NCI-H1105 (cell line): ENCODE data around the gene MRPS9.

Experiments used
- DNase-seq: peaks from one replicate; lab custom pipeline; 2025; lab: John Stamatoyannopoulos, UW

Gene MRPS9

GRCh38 chr2:105037572-105038382 is at the start of gene MRPS9:
Gene MRPS9, plus strand, starts transcription at chr2:105038069. Its CDS starts 24 bp downstream, at chr2:105038093.
- DNase-seq: peak; percentile 95

DNA sequence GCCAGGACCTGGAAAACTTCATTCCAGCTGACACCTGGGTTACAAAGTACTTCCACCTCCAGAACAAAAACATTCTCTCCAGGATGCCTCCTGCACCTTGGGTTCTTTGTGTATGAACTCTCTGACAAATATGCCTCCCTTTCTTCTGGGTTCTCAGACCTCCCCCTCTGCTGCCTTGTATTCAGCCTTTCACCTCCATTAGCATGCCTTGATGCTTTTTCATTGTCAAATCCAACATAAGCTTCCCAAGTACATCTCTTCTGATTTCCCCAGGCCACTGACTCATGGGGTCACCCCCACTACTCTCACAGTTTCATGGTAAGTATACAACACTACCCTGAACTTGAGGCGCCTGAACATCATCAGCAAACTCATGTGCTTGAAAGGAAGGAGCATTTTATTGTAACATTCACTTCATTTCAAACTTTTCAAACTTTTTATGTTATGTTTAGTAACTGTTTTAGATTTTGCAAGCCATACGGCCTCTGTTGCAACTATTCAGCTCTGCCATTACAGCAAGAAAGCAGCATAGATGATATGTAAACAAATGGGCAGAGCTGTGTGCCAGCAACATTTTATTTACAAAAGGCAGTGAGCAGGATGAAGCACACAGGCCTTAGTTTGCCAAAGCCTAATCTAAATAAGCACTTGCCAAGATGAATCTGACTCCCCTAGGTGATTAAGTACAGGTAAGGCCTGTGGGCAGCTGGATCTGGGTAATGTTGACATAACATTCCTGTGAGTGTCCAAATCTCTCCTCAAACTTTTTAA is 32.5 kb upstream of the MRPS9 start:
- peak; percentile 2 for DNase-seq

GRCh38 chr2:105007367-105007766 is 30.5 kb upstream of the MRPS9 start:
- DNase-seq: no peak

GRCh38 chr2:105032476-105032875 is 5.4 kb upstream of the MRPS9 start:
- no peak for DNase-seq

DNA sequence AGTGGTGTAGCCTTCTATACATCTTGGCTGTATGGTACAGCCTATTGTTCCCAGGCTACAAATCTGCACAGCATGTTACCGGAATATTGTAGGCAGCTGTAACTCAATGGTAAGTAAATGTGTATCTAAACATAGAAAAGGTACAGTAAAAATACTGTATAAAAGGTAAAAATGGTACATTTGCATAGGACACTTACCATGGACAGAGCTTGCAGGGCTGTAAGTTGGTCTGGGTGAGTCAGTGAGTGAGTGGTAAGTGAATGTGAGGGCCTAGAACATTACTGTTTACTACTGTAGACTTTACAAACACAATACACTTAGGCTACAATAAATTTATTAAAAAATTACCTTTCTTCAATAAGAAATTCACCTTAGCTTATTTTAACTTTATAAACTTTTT is 3.7 kb upstream of the MRPS9 start:
- no peak for DNase-seq

- DNase-seq: no peak
These were observed 653 bp downstream of the MRPS9 start for GRCh38 chr2:105038383-105039061.

GRCh38 chr2:105039559-105039958 is 1.7 kb downstream of the MRPS9 start:
- DNase-seq: no peak

DNA sequence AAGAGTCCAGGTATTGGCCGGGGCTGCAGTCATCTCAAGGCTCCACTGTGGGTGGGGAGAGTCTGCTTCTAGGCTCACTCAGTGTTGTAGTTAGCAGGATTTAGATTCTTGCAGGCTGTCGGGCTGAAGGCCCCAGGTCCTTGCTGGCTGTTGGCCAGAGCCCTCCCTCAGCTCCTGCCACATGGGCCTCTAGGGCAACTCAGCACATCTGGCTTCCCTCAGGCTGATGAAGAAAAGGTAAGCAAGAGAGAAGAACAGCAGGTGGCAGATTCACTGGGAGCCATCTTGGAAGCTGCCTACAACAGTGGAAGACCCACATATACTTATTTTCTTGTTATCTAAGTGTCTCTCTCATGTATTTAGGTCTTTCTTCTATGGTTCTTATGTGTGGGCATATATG is 4.3 kb downstream of the MRPS9 start:
- no peak for DNase-seq

DNA sequence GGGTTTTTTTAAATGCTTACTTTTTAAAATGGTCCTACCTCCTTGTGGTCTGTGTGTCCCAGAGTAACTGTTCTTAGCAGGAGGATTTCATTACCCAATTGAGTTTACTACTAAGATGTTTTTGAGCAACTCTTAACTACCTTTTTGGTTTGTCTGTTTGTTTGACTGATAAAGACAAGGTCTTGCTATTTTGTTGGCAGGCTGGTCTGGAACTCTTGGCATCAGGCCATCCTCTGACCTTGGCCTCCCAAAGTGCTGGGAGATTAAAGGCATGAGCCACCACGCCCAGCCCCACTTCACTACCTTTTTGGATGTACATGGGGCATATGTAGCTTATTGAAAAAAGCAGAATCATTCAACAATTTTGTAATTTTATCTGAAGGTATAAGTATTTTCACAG is 14.9 kb downstream of the MRPS9 start:
- no peak for DNase-seq

- no peak for DNase-seq
These were observed 17.7 kb downstream of the MRPS9 start for GRCh38 chr2:105055613-105056012.

- no peak for DNase-seq
These were observed 18.4 kb downstream of the MRPS9 start for GRCh38 chr2:105056245-105056644.

DNA sequence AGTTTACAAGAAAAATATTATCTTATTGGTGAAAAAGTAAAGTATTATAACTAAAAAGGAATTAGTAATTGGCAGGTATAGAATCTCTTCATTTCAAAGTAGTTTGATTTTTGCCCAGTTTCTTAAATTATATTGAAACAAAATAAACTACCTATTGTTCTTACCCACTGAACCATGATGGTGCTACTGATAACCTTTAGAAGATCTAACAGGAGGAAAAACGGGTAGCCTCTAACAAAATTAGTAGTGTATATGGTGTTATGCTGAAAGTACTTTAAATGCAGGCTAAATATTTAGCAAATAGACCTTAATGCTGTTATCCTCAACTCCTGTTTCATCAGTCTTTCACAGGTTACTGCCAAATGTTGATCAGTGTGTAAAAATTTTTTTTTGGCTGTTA is 19.1 kb downstream of the MRPS9 start:
- no peak for DNase-seq

DNA sequence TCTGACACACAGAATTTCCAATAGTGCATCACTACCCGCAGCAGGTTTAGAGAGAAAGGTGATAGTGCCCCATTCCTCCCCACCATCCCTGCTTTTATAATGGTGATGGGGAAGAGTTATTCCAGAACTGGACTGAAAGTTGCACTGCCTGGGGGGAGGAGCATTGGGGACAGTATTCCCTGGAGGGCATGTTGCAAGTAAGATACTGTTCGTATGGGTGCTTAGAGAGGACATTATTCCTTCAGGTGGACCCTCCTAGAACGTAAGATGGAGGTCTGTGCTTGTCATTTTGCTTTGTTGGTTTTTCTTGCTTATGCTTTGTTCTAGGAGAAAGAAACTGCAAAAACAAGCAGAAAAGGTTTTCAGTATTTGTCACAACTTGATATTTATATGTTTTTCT is 23.7 kb downstream of the MRPS9 start:
- DNase-seq: no peak

DNA sequence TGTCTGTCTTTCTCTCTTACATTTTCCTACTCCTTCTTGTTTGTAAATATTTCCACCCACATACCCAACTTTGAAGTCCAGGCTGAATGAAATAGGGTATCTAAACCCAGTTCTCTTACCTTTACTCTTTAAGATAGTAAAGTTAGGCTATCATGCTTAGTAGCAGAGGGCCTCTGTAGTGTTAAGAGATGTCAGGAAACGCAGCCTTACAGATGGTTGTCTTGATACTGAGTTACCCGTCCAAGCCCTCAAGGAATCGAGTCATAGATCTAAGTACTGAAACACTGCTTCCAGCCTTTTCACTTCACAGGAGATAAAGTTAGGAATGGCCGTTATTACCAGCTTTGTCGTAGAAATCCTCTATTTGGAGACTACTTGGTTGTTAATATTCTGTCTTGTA is 24.3 kb downstream of the MRPS9 start:
- no peak for DNase-seq

GRCh38 chr2:105068387-105068786 is 30.5 kb downstream of the MRPS9 start:
- DNase-seq: no peak

GRCh38 chr2:105068875-105069274 is 31.0 kb downstream of the MRPS9 start:
- DNase-seq: no peak

- DNase-seq: no peak
These were observed 32.4 kb downstream of the MRPS9 start for GRCh38 chr2:105070010-105070865.

DNA sequence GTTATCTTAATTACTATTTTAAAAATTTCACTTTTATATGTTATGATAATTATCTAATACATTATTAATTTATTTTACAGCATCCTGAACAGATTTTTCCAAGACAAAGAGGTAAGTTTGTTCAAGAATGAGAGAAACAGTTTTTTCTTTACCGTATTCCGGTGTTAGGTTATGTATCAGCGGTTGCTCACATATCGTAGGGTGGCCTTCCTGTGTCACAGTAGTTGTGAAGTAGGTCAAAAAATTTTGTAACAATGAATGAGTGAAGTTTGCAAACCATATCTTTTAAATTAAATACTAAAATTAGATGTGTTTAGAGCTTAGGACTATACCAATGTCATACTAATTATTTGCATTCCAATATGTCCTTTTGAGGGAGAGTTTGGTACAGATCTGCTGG is 33.5 kb downstream of the MRPS9 start:
- DNase-seq: no peak

DNA sequence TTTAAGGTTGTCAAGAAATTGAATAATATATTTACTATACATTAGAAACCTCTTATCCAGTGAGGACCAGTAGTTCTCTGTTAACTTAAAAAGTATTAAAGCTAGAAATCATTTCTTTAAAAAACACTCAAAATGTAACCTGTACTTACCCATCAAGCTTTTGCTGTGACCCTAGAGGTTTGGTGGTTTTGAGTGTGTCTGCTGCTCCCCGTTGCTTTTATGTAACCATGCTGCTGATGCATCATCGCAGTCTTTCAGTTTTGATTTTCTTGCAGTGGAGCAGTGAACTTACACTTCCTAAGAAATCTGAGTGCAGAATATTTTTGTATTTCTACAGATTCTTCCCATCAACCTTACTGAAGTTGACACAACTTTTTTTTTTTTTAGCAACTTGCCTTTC is 34.2 kb downstream of the MRPS9 start:
- no peak for DNase-seq

DNA sequence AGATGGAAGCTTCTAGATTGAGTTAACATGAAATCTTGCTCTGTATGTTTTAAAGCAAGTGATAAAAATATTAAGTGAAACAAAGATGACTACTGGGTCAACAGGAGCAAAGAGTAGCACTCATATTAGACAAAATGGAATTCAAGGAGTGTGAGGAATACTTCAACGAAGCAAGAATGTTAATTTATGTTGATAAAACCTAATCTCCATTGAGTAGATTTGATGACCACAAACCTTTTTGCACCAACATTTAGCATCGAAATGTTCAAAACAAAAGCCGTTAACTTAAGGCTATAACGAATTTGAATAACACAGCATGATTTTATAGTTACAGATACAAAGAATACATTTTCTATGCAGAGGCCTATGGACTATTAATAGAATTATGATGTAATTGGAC is 35.7 kb downstream of the MRPS9 start:
- DNase-seq: no peak

- no peak for DNase-seq
These were observed 38.3 kb downstream of the MRPS9 start for GRCh38 chr2:105076121-105076520.
